Measurements from ENCODE around the gene UBE2B.

Gene UBE2B

DNA sequence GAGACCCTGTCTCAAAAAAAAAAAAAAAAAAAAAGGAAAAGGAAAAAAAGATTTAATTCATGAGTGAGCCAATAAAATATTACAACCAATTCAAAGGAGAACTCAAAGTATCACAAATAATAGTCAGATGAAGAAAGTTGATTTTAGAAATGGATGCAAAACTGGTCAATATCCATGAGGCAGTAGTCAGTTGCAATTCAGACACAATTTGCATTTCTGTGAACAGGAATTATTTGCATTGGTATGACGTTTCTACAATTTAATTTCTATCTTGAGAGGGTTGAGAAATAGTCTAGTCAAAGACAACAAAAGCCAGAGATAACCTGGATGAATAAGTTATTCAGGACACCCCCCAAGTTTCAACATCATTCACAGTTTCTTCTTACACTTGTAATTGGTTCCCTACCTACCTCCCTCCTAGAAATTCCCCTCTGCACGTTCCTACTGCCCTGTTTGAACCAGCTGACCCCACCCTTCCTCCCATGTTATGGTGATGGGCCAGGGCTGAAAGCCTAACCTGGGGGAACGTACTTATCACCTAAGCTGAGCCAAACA lies 68.9 kb downstream of the UBE2B start:
- Histone ChIP-seq H3K4me3 (ENCODE audit: low read depth, low read length) (no peak overlapping the region), H3K4me1 (no peaks in the 10 kb centered on the region), H3K9me3 (no peaks in the 10 kb centered on the region), H3K36me3 (no peaks in the 10 kb centered on the region), H3K27me3 (no peaks in the 10 kb centered on the region)
- no peak for DNase-seq
- TF ChIP-seq, protein P1, sequence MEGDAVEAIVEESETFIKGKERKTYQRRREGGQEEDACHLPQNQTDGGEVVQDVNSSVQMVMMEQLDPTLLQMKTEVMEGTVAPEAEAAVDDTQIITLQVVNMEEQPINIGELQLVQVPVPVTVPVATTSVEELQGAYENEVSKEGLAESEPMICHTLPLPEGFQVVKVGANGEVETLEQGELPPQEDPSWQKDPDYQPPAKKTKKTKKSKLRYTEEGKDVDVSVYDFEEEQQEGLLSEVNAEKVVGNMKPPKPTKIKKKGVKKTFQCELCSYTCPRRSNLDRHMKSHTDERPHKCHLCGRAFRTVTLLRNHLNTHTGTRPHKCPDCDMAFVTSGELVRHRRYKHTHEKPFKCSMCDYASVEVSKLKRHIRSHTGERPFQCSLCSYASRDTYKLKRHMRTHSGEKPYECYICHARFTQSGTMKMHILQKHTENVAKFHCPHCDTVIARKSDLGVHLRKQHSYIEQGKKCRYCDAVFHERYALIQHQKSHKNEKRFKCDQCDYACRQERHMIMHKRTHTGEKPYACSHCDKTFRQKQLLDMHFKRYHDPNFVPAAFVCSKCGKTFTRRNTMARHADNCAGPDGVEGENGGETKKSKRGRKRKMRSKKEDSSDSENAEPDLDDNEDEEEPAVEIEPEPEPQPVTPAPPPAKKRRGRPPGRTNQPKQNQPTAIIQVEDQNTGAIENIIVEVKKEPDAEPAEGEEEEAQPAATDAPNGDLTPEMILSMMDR (IDR thresholded peaks at IDR 0.05; ENCODE audit: low read depth, low read length) = no peak

All from BE2C (cell line).